DOHH2 (cell line): ENCODE results near the gene HSPA1L.

Experiments used
- EZH2phosphoT487 ChIP-seq: fragments of 200-600 bp; sonication (generic); IDR thresholded peaks from 2 replicates; pipeline ENCODE4 v1.6.1; 2017; ENCODE audit warnings: borderline replicate concordance, mild to moderate bottlenecking, antibody characterized with exemption, low read length, moderate library complexity, mixed read lengths
- TF ChIP-seq, protein P1 (sequence below): fragments of 200-600 bp; sonication (generic); IDR thresholded peaks from one replicate; pipeline ENCODE4 v1.5.1; 2014; ENCODE audit warnings: antibody characterized with exemption, mild to moderate bottlenecking, low read depth, low read length; ENCODE audit not compliant: poor library complexity, severe bottlenecking

- TF ChIP-seq, protein P1, sequence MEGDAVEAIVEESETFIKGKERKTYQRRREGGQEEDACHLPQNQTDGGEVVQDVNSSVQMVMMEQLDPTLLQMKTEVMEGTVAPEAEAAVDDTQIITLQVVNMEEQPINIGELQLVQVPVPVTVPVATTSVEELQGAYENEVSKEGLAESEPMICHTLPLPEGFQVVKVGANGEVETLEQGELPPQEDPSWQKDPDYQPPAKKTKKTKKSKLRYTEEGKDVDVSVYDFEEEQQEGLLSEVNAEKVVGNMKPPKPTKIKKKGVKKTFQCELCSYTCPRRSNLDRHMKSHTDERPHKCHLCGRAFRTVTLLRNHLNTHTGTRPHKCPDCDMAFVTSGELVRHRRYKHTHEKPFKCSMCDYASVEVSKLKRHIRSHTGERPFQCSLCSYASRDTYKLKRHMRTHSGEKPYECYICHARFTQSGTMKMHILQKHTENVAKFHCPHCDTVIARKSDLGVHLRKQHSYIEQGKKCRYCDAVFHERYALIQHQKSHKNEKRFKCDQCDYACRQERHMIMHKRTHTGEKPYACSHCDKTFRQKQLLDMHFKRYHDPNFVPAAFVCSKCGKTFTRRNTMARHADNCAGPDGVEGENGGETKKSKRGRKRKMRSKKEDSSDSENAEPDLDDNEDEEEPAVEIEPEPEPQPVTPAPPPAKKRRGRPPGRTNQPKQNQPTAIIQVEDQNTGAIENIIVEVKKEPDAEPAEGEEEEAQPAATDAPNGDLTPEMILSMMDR, result no peak
- no peak for TF ChIP-seq EZH2phosphoT487
These were observed 49.7 kb upstream of the HSPA1L start for GRCh38 chr6:31864818-31865204.
